CD4-positive, alpha-beta T cell (primary cell): ENCODE measurements around the gene WNT9A. TPM values are rescaled to one million over a fixed set of nuclear protein-coding genes. Genes with fewer than 3 reads are reported as not detected.

Experiments used
- ATAC-seq: fragments of 200-7000 bp; cut with Tn5 transposase; one replicate; pipeline ENCODE4 v1.10.0; 2022; ENCODE audit warnings: mild to moderate bottlenecking; ENCODE audit not compliant: poor library complexity
- CTCF ChIA-PET: fragments of 350-600 bp; sonication (Branson Sonifier 250); formaldehyde crosslinking; loops from one replicate; lab custom pipeline; 2021; ENCODE audit warnings: antibody characterized with exemption, inconsistent platforms; lab: Charles Lee
- POLR2A ChIA-PET: fragments of 350-600 bp; sonication (Branson Sonifier 250); formaldehyde crosslinking; loops from one replicate; lab custom pipeline; 2021; ENCODE audit warnings: antibody characterized with exemption, inconsistent platforms; lab: Charles Lee
- DNase-seq, 14 experiments: peaks; one replicate each; pipeline ENCODE4 v3.0.0-alpha.2; 2013 to 2020; ENCODE audit warnings: mixed read lengths in 2 of 14
- H3K27ac ChIP-seq, 2 donors: one replicate each; pipeline versions ENCODE4 v1.5.1 to v1.7.0; 2013; ENCODE audit warnings: low read length in 2 of 2, low read depth in 1 of 2, mild to moderate bottlenecking in 1 of 2
- H3K27me3 ChIP-seq, 2 experiments: 1 replicate in 1 of 2; 2 replicates in 1 of 2; pipeline versions ENCODE4 v1.6.1 to v1.7.0; 2013; ENCODE audit warnings: low read length in 2 of 2, control low read depth in 1 of 2, mild to moderate bottlenecking in 1 of 2, moderate library complexity in 1 of 2; ENCODE audit not compliant: insufficient read depth in 2 of 2, control insufficient read depth in 1 of 2
- H3K36me3 ChIP-seq: one replicate; pipeline ENCODE4 v1.6.1; 2013; ENCODE audit warnings: low read length, control low read depth; ENCODE audit not compliant: insufficient read depth
- H3K4me1 ChIP-seq: one replicate; pipeline ENCODE4 v1.6.1; 2013; ENCODE audit warnings: low read length, control low read depth; ENCODE audit not compliant: insufficient read depth
- H3K4me3 ChIP-seq: one replicate; pipeline ENCODE4 v1.5.1; 2013; ENCODE audit warnings: mild to moderate bottlenecking, low read length, moderate library complexity
- H3K9me3 ChIP-seq, 2 experiments: 1 replicate in 1 of 2; 2 replicates in 1 of 2; pipeline versions ENCODE4 v1.6.1 to v1.7.0; 2013; ENCODE audit warnings: low read length in 2 of 2, mild to moderate bottlenecking in 2 of 2, control low read depth in 1 of 2, moderate library complexity in 1 of 2; ENCODE audit not compliant: control insufficient read depth in 1 of 2, insufficient read depth in 1 of 2
- H3K27ac Mint-ChIP-seq: one replicate; pipeline ENCODE4 v1.8.0; 2020; ENCODE audit warnings: mixed read lengths
- H3K27me3 Mint-ChIP-seq: one replicate; pipeline ENCODE4 v1.8.0; 2021; ENCODE audit warnings: mixed read lengths
- H3K36me3 Mint-ChIP-seq: one replicate; pipeline ENCODE4 v1.8.0; 2021; ENCODE audit warnings: low read depth, mixed read lengths
- H3K4me1 Mint-ChIP-seq: one replicate; pipeline ENCODE4 v1.8.0; 2021; ENCODE audit warnings: low read depth, mixed read lengths
- H3K4me3 Mint-ChIP-seq: one replicate; pipeline ENCODE4 v1.8.0; 2020; ENCODE audit warnings: mild to moderate bottlenecking, mixed read lengths
- H3K9me3 Mint-ChIP-seq: one replicate; pipeline ENCODE4 v1.8.0; 2020; ENCODE audit warnings: mixed read lengths
- intact Hi-C, 2 experiments: fragments of 100-400 bp; cut with DNase I in 1 of 2; cut with micrococcal nuclease in 1 of 2; formaldehyde crosslinking; loops; one replicate each; pipeline versions ENCODE4 v1.15.1 to v1.9.0; 2023 to 2025; cut with DNase I, micrococcal nuclease
- total RNA-seq, 174 experiments: library from RNA in 2 of 174; stranded (reverse) in 2 of 174; gene quantifications; one replicate each; pipeline ENCODE4 v1.2.3 and lab custom pipeline; 2021 to 2026
- TF ChIP-seq, protein P1 (sequence below): fragments of 200-600 bp; IDR thresholded peaks from one replicate; pipeline ENCODE4 v1.8.0; 2022; ENCODE audit warnings: antibody characterized with exemption, mild to moderate bottlenecking

The WNT9A gene
- total RNA-seq, 2 experiments from 2014 or later, result not detected

DNA sequence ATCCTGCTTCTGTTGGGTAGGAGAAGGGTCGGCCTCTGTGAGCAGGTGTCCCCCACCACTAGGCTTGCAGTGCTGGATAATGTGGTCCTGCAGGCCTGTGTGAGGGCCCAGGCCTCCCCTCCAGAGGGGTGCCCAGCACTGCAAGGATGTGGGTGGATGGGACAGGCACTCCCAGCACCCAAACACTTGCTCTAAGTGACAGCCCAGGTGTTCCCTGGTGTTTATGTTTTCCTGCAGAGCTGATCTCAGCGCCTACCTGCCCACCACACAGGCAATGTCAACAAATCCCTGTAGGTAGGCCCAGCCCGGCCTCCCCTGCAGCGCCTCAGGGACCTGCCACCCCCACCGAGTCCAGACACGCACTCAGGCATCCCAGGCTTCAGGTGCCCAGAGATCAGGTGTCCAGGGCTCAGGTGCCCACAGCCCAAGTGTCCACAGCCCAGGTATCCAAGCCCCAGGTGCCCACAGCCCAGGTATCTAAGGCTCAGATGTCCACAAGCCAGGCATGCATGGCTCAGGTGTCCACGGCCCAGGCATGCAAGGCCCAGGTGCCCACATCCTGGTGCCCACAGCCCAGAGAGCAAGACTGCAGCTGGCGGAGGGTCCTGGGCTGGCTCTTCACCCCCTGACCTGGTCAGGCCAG is 59.2 kb downstream of the WNT9A start:
- Histone ChIP-seq H3K27ac (peak overlapping the region in 1 of 2 donors; percentile 64), H3K4me1 (peaks cover 61% of the 10 kb centered on the region), H3K36me3 (no peaks in the 10 kb centered on the region), H3K9me3 (no peaks in the 10 kb centered on the region), H3K27me3 (no peaks in the 10 kb centered on the region), H3K4me3 (no peak overlapping the region)
- ChIA-PET POLR2A (no interaction called here), CTCF (no interaction called here)
- TF ChIP-seq, protein P1, sequence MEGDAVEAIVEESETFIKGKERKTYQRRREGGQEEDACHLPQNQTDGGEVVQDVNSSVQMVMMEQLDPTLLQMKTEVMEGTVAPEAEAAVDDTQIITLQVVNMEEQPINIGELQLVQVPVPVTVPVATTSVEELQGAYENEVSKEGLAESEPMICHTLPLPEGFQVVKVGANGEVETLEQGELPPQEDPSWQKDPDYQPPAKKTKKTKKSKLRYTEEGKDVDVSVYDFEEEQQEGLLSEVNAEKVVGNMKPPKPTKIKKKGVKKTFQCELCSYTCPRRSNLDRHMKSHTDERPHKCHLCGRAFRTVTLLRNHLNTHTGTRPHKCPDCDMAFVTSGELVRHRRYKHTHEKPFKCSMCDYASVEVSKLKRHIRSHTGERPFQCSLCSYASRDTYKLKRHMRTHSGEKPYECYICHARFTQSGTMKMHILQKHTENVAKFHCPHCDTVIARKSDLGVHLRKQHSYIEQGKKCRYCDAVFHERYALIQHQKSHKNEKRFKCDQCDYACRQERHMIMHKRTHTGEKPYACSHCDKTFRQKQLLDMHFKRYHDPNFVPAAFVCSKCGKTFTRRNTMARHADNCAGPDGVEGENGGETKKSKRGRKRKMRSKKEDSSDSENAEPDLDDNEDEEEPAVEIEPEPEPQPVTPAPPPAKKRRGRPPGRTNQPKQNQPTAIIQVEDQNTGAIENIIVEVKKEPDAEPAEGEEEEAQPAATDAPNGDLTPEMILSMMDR, result no peak
- no peaks in the 10 kb centered on the region for H3K9me3 Mint-ChIP-seq
- DNase-seq (peak in 2 of 14 experiments; percentile 16 to 32), ATAC-seq (no peak)
- intact Hi-C loops, result loop anchor here in 1 of 2 experiments (5.0 to 10.0 kb wide), 4 partner anchors 101 to 766 kb away; partner anchors contain the start of genes JMJD4 and SNAP47
- no peaks in the 10 kb centered on the region for H3K36me3 Mint-ChIP-seq
- peak overlapping the region; percentile 70 for H3K4me3 Mint-ChIP-seq
- peaks cover 35% of the 10 kb centered on the region for H3K4me1 Mint-ChIP-seq
- no peaks in the 10 kb centered on the region for H3K27me3 Mint-ChIP-seq
- peak overlapping the region; percentile 87 for H3K27ac Mint-ChIP-seq

DNA sequence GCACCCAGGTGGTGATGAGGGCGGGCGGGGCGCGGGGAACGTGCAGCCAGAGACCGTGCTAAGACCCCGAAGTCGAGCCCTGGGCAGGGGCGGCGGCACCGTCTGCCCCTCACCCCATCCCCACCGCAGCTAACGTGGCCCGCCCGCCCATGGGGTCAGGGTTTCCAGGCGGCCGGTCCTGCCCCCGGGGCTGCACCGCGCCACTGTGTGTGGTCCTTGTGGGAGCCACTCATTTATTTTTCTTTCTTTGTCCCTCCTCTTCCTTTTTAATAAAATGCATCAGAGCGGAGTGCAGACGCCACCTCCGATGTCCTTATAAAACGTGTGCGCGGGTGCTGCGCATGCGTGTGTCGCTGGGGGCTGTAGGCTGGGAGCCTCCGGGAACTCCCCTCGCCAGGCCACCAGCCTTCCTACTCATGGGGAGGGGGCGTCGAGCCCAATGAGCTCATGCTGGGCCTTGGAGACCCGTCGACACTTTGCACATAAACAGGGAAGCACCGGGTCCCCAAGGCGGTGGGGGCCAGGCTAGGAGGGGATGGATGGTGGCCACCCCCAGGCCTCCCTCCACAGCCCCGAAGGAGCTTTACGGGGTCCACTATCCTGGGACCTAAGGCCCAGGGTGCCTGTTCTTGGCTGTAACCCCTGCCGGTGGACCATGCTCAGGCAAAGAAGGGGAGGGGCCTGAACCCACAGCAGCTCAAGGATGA is 59.9 kb downstream of the WNT9A start:
- peak overlapping the region; percentile 70 for H3K4me3 Mint-ChIP-seq
- H3K27me3 ChIP-seq, result no peaks in the 10 kb centered on the region
- TF ChIP-seq, protein P1, result no peak
- no peaks in the 10 kb centered on the region for H3K36me3 ChIP-seq
- H3K9me3 ChIP-seq, result peaks cover 0 to 5% of the 10 kb centered on the region in 2 experiments
- DNase-seq, result peak in 6 of 14 experiments; percentile 24 to 70 (median 40)
- ChIA-PET POLR2A (interaction anchor here (0.9 to 1.4 kb wide), 2 partner anchors 9 to 18 kb away, joined by 3 read pairs; no protein-coding TSS in a partner anchor), CTCF (no interaction called here)
- H3K27me3 Mint-ChIP-seq, result no peaks in the 10 kb centered on the region
- peaks cover 68% of the 10 kb centered on the region for H3K4me1 ChIP-seq
- no peak for ATAC-seq
- H3K4me1 Mint-ChIP-seq, result peaks cover 35% of the 10 kb centered on the region
- intact Hi-C loops, result loop anchor here in 1 of 2 experiments (5.0 to 10.0 kb wide), 4 partner anchors 101 to 767 kb away; partner anchors contain the start of genes JMJD4 and SNAP47
- H3K36me3 Mint-ChIP-seq, result no peaks in the 10 kb centered on the region
- peak overlapping the region in 1 of 2 donors; percentile 64 for H3K27ac ChIP-seq
- H3K4me3 ChIP-seq, result peak overlapping the region; percentile 44
- H3K27ac Mint-ChIP-seq, result peak overlapping the region; percentile 87
- H3K9me3 Mint-ChIP-seq, result no peaks in the 10 kb centered on the region

DNA sequence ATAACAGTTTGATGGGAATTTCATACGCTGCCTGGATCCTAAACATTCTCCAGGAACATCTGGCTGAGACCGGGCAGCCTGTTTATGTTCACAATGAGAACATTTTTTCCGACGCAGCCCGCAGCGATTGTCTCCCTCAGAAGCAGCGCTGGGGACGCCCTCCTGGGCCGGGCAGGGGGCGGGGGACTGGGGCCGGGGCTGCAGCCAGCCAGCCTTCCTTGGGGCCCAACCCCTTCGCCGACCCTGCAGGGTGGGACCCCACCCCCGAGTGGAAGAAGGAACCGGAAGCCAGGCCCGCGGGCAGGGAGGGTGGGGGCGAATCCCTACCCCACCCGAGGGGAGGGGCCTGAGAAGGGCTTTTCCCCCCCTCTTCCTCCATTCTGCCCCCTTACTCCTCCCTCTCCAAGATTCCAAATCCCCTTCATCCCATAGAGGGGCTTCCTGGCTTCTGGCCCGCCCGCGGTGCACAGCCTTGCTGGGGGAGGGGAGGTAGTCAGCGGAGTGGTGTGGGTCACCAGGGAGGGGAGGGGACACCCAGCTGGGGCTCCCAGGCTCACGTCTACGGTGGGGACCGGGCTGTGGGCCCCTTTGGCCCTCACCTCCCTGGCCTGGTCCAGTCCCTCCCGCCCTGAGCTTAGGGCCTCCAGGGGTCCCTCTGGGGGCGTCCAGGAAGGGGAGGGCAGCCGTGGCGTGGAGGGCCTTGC is 60.6 kb downstream of the WNT9A start:
- intact Hi-C loops, result loop anchor here in 1 of 2 experiments (5.0 to 10.0 kb wide), 4 partner anchors 100 to 768 kb away; partner anchors contain the start of genes JMJD4 and SNAP47
- Mint-ChIP-seq H3K9me3 (no peaks in the 10 kb centered on the region), H3K4me3 (peak overlapping the region; percentile 67), H3K27ac (peak overlapping the region; percentile 87), H3K4me1 (peaks cover 39% of the 10 kb centered on the region), H3K36me3 (no peaks in the 10 kb centered on the region), H3K27me3 (no peaks in the 10 kb centered on the region)
- Histone ChIP-seq H3K4me1 (peaks cover 69% of the 10 kb centered on the region), H3K4me3 (peak overlapping the region; percentile 44), H3K9me3 (peaks cover 0 to 5% of the 10 kb centered on the region in 2 experiments), H3K36me3 (no peaks in the 10 kb centered on the region), H3K27me3 (no peaks in the 10 kb centered on the region), H3K27ac (peak overlapping the region in 1 of 2 donors; percentile 64)
- TF ChIP-seq, protein P1, result no peak
- peak; percentile 41 for ATAC-seq
- peak in 10 of 14 experiments; percentile 25 to 66 (median 48) for DNase-seq
- ChIA-PET CTCF (no interaction called here), POLR2A (interaction anchor here (0.9 to 1.4 kb wide), 2 partner anchors 8 to 17 kb away, joined by 3 read pairs; no protein-coding TSS in a partner anchor)
